GM12801 (cell line): ENCODE data around the gene NUP210L.

ENCODE experiments used
- TF ChIP-seq, protein P1 (sequence below): IDR thresholded peaks from one replicate; pipeline ENCODE4 v1.5.1; 2011; ENCODE audit warnings: control low read depth; ENCODE audit not compliant: insufficient read length; ENCODE audit errors: extremely low read depth

NUP210L gene

DNA sequence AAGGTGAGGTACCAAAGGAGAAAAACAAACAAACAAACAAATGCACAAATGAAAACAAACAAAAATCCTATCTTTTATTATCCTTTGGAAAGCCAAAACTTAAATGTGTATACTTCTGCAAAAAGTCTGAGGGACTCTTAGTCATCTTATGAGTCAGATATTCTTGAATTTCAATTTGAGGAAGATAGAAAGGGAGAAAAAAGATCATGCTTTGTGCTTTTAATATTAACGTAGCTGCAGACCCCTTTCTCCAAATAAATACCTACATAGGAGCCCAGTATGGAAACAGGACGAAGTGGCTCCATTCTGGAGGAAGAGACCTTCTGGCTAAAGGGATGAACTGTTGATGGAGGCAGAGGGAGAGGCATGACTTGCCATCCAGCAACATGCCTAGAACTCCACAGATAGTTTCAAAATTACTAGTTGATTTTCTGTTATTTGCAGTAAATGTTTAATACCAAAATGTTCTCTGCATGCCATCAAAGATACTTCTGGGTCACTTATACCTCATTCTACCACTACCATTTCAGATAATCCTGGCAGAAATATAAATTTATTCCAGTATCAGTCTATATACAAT is 25.4 kb downstream of the NUP210L start:
- TF ChIP-seq, protein P1, sequence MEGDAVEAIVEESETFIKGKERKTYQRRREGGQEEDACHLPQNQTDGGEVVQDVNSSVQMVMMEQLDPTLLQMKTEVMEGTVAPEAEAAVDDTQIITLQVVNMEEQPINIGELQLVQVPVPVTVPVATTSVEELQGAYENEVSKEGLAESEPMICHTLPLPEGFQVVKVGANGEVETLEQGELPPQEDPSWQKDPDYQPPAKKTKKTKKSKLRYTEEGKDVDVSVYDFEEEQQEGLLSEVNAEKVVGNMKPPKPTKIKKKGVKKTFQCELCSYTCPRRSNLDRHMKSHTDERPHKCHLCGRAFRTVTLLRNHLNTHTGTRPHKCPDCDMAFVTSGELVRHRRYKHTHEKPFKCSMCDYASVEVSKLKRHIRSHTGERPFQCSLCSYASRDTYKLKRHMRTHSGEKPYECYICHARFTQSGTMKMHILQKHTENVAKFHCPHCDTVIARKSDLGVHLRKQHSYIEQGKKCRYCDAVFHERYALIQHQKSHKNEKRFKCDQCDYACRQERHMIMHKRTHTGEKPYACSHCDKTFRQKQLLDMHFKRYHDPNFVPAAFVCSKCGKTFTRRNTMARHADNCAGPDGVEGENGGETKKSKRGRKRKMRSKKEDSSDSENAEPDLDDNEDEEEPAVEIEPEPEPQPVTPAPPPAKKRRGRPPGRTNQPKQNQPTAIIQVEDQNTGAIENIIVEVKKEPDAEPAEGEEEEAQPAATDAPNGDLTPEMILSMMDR = no peak

DNA sequence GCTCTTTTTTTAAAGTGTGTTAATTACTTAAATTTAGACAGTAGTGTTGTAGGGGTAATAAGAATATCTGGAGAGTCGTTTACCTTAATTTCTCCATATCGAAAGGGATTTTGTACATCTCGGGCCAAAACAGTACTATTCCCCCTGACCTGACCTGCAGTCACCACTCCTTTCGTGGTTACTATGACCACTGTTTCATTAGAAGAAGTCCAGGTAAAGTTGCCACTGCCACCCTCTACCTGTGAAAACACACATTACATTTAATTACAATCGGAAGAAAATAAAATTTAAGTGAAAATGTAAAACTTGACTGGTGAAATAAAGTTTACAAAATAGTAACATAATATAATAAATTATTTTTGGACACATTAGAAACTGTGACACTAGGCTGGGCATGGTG is 37.2 kb downstream of the NUP210L start:
- TF ChIP-seq, protein P1 = no peak

GRCh38 chr1:154115180-154115579 is 39.7 kb downstream of the NUP210L start:
- TF ChIP-seq, protein P1 = no peak

- TF ChIP-seq, protein P1 = no peak
These were observed 50.3 kb downstream of the NUP210L start for GRCh38 chr1:154104433-154105082.

GRCh38 chr1:154097873-154098272 is 57.0 kb downstream of the NUP210L start:
- TF ChIP-seq, protein P1 = no peak

DNA sequence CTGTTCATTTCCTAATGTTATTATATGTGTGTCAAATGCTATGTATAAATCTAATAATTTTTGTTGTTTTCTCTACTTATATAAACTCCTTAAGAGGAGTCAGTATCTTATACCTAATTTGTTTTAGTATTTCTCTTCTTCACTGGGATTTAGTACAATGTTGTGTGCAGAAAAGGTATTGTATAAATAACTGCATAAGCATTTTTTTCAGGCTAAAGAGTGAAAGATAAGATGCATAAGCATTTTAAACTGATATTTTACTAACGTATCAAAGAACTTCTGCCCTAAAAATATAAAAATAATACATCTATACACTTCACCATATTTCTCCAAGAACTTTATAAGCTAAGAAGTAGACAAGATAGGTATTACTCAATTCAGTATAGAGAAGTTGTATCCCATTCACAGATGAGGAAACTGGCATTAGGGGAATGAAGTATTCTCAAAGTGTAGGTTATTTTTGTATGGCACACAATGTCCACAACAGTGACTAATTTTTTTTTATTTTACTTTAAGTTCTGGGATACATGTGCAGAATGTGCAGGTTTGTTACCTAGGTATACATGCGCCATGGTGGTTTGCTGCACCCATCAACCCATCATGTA is 59.3 kb downstream of the NUP210L start:
- TF ChIP-seq, protein P1 = no peak

GRCh38 chr1:154094411-154094810 is 60.5 kb downstream of the NUP210L start:
- TF ChIP-seq, protein P1 = no peak
